Measurements from ENCODE around the gene ETV3L.
"Not testable (repeated sequence)": the region's sequence is repeated elsewhere in the genome, so short reads cannot be mapped to it uniquely, and the experiment has no call there.

ETV3L gene

DNA sequence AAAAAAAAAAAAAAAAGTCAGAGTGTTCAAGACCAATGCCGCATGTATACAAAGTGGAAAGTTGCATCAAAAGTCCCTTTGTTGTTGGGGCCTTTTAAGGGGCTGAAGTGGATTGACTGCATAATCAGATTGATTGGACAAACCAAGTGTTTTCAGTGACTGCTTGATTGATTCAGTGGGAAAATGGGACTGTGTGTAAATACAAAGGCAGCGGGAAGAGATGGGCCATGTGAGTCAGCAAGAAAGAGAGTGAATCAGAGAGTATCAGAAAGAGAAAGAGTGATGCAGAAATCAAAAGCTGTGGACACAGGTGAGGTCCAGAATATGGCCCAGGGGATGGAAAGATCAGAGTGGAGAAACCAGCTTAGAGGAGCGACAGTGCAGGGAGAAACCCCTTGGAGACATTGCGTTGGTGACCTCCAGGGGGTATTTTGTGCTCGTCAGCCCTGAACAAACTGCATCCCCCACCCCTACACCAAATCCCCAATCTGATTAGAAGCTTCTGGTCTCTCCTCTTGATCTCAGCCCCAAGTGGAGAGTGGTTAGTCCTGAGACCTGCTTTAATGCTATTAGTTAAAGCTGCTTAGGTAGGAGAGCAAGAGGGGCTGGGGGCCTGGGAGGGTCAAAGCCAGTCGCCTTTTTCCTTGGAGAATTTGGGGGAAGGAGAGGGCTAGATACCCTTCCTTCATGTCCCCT is 5.1 kb upstream of the ETV3L start:
- DNase-seq: no peak

DNA sequence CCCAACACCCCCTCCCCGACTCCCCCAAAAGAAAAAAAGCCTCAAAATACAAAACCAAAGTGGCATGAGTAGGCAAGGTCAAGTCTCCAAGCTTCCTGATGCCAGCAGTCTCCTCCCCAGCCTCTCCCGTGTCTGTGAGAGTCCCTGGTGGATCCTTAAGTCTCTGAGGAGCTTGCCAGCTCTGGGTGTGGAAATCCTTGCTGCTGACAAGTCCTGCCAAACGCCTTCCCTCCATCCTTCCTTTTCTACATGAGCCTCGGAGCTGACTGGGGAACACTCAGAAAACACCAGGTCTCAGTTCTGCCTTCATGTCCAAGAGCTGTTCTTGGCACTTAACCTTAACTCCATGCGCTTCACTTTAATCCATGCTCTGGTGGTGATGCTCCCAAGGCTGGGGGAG is 3.7 kb upstream of the ETV3L start:
- no peak for DNase-seq

GRCh38 chr1:157101149-157101548 is 1.5 kb upstream of the ETV3L start:
- no peak for DNase-seq

DNA sequence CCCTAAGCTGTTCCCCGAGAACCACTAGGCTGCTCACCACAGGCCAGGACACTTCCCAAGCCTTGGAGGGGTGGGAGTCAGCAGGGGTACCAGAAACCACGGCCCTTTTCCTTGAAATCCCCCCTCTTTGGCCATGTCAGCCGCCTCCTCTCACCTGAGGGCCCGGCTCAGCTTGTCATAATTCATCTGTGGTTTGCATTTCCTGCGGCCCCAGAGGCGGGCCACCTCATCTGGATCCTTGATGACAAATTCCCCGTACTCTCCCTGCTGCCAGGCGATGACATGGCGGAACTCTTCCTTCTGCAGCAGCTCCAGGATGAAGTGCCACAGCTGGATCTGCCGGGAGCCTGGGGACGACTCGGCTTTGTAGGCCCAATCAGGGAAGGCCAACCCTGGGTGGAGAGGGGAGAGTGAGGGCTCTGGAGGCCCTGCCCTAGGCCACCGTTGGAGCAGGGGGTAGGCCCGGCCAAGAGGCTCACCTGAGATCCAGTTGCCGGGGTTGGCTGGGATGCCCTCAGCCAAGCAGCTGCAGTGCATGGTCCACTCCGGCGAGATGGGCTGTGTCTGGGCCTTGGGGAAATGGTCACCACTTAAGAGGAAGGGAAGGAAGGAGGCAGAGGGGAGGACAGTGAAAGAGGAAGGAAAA is 498 bp downstream of the ETV3L start:
- DNase-seq: not testable (repeated sequence)

- DNase-seq: no peak
These were observed 1.1 kb downstream of the ETV3L start for GRCh38 chr1:157098519-157098918.

- DNase-seq: no peak
These were observed 1.9 kb downstream of the ETV3L start for GRCh38 chr1:157097692-157098091.

DNA sequence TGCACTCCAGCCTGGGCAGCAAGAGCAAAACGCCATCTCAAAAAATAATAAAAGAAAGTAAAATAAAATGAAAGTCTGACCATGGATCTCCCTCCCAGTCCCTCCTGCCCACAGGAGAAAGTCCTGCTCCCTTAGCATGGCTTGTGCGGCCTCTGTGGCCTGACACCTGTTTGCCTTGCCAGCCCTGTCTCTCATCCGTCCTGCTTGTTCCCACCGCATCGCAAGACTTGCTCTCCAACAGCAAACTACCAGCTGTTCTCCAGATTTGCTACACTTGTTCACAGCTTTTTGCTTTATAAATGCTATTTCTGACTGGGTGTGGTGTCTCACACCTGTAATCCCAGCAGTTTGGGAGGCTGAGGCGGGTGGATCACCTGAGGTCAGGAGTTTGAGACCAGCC is 2.7 kb downstream of the ETV3L start:
- no peak for DNase-seq

- DNase-seq: no peak
These were observed 4.1 kb downstream of the ETV3L start for GRCh38 chr1:157095551-157095950.

- DNase-seq: no peak
These were observed 4.5 kb downstream of the ETV3L start for GRCh38 chr1:157095091-157095490.

- no peak for DNase-seq
These were observed 6.8 kb downstream of the ETV3L start for GRCh38 chr1:157092831-157093230.

GRCh38 chr1:157091668-157092273 is 7.8 kb downstream of the ETV3L start:
- DNase-seq: no peak

GRCh38 chr1:157091186-157091585 is 8.4 kb downstream of the ETV3L start:
- no peak for DNase-seq

- no peak for DNase-seq
These were observed 8.8 kb downstream of the ETV3L start for GRCh38 chr1:157090771-157091170.

DNA sequence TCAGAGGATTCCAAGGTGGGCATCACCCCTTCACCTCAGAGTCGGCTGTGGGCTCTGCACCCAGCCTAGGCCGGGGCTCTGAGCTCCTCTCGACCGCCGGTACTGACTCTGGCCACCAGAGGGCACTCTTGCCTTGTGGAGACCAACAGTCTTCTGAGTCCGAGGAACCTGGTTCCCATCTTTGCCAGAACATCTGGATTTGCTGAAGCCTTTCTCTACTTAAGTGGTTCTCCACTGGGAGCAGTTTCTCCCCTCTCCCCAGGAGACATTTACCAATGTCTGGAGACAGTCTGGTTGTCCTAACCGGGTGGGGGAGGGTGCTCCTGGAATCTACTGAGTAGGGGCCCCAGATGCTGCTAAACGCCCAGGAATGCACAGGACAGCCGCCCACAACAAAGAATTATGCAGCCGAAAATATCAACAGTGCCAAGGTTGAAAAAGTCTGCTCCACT is 9.4 kb downstream of the ETV3L start:
- DNase-seq: peak; percentile 9

DNA sequence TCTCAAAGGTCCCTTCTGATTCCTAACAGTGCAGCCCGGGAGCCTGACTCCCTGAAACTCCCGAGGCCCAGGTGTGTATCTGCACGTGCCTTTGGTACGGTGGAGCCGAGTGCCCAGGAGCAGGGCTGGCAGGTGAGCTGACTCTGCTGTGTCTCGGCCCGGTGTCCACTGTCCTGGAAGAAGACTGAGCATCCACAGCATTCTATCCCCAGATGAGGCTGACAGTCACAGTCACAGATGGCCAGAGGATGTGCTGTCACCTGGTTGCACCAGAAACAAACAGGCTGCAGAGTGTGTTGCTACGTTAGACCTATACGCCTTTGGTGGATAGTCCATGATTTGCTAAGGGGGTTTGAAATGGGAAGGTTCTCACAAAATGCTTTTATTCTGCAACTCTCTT is 9.8 kb downstream of the ETV3L start:
- DNase-seq: no peak

GRCh38 chr1:157088607-157089006 is 11.0 kb downstream of the ETV3L start:
- DNase-seq: no peak

DNA sequence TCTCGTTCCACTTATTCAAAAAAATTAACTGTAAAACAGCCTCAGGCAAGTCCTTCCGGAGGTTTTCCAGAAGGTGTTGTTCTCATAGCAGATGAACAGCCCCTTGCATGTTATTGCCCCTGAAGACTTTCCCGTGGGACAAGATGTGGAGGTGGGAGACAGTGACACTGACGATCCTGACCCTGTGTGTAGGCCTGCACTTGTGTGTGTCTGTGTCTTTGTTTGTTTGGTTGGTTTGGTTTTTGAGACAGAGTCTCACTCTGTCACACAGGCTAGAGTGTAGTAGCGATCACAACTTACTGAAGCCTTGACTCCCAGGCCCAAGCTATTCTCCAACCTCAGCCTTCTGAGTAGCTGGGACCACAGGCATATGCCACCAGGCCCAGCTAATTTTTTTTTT is 12.6 kb downstream of the ETV3L start:
- no peak for DNase-seq

DNA sequence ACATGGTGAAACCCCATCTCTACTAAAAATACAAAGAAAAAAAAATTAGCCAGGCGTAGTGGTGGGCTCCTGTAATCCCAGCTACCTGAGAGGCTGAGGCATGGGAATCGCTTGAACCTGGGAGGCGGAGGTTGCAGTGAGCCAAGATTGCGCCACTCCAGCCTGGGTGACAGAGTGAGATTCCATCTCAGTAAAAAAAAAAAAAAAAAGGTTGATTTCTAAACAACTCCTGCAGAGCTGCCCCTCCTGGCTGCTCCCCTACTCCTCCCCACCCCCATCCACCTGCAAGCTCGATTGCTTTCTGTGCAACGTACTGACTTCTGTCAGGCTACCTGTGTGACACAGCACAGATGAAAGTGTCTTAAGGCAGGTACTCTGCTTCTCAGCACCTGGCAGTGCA is 13.3 kb downstream of the ETV3L start:
- no peak for DNase-seq

GRCh38 chr1:157085421-157085820 is 14.2 kb downstream of the ETV3L start:
- DNase-seq: no peak

- no peak for DNase-seq
These were observed 14.9 kb downstream of the ETV3L start for GRCh38 chr1:157084720-157085119.

- no peak for DNase-seq
These were observed 17.9 kb downstream of the ETV3L start for GRCh38 chr1:157081707-157082106.

DNA sequence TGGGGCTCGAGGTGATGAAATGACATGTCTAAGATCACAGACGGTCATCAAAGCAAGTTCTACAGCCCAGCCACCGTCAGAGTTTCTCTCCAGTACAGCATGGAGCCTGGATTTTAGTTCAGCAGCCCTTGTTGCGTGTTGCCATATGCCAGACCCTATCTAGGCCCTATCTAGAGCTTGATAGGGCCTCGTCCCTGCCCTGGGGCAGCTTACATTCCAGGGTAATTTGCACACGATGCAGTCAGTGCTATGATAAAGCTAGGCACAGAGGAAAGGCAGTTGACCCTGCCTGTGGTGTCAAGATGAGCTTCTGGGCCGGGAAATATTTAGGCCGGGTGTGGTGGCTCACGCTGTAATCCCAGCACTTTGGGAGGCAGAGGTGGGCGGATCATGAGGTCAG is 18.9 kb downstream of the ETV3L start:
- no peak for DNase-seq

DNA sequence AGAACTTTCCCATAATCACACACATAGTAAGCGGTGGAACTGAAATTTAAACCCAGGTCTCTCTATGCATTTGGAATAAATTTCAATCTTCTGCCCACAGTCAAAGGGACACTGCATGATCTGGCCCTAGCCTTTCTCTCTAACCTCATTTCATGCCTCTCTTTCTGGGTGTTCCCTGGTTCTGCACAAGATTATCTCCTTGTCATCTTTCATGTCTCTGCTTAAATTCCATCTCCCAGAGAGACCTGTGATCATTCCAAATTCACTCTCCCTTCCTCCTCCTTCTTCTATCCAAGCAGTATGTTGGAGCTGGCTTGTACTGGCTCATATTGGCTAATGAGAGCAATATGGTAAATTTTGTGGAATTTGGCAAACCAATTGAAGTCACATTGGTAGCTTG is 22.2 kb downstream of the ETV3L start:
- DNase-seq: no peak

- DNase-seq: peak; percentile 47
These were observed 25.5 kb downstream of the ETV3L start for GRCh38 chr1:157073944-157074685.

Data from NCI-H748 treated with DMSO at 0.1 percent for 48 hours (cell line).